22Rv1 (cell line): ENCODE results near the gene ZBTB25.
"Not testable (repeated sequence)": the region's sequence is repeated elsewhere in the genome, so short reads cannot be mapped to it uniquely, and the experiment has no call there.

Experiments
- H3K27ac ChIP-seq: fragments of 450-650 bp; 2 replicates; pipeline ENCODE4 v1.5.1; 2017
- ZFX ChIP-seq: fragments of 450-650 bp; IDR thresholded peaks from 2 replicates; pipeline ENCODE4 v1.6.1; 2017; ENCODE audit warnings: antibody characterized with exemption, borderline replicate concordance
- TF ChIP-seq, protein P1 (sequence below): fragments of 450-650 bp; IDR thresholded peaks from 2 replicates; pipeline ENCODE4 v1.5.1; 2017; ENCODE audit warnings: mild to moderate bottlenecking

The ZBTB25 gene

DNA sequence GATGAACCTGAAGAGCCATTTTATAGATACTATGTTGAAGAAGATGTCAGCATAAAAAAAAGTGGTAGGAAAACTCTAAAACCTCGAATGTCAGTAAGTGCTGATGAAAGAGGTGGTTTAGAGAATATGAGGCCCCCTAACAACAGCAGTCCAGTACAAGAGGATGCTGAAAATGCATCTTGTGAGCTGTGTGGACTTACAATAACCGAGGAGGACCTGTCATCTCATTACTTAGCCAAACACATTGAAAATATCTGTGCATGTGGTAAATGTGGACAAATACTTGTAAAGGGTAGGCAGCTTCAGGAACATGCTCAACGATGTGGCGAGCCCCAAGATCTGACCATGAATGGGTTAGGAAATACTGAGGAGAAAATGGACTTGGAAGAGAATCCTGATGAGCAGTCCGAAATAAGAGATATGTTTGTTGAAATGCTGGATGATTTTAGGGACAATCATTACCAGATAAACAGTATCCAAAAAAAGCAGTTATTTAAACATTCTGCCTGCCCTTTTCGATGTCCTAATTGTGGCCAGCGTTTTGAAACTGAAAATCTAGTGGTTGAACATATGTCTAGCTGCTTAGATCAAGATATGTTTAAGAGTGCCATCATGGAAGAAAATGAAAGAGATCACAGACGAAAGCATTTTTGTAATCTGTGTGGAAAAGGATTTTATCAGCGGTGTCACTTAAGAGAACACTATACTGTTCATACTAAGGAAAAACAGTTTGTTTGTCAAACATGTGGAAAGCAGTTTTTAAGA is 19.1 kb upstream of the ZBTB25 start:
- TF ChIP-seq ZFX = no peak
- TF ChIP-seq, protein P1, sequence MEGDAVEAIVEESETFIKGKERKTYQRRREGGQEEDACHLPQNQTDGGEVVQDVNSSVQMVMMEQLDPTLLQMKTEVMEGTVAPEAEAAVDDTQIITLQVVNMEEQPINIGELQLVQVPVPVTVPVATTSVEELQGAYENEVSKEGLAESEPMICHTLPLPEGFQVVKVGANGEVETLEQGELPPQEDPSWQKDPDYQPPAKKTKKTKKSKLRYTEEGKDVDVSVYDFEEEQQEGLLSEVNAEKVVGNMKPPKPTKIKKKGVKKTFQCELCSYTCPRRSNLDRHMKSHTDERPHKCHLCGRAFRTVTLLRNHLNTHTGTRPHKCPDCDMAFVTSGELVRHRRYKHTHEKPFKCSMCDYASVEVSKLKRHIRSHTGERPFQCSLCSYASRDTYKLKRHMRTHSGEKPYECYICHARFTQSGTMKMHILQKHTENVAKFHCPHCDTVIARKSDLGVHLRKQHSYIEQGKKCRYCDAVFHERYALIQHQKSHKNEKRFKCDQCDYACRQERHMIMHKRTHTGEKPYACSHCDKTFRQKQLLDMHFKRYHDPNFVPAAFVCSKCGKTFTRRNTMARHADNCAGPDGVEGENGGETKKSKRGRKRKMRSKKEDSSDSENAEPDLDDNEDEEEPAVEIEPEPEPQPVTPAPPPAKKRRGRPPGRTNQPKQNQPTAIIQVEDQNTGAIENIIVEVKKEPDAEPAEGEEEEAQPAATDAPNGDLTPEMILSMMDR = no peak
- H3K27ac ChIP-seq = no peak overlapping the region

DNA sequence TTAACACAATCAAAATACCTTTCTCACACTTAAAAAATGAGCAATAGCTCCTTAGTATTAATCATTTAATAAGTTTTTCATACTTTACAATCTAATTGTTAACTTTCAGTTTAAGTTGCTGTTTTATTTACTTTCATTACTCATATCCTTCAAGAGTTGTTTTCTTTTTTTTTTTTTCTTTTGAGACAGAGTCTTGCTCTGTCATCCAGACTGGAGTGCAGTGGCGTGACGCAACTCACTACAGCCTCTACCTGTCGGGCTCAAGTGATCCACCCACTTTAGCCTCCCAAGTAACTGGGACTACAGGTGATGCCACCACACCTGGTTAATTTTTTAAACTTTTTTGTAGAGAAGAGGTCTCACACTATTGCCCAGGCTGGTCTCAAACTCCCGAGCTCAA is 17.1 kb upstream of the ZBTB25 start:
- H3K27ac ChIP-seq = no peak overlapping the region
- TF ChIP-seq, protein P1 = no peak
- TF ChIP-seq ZFX = no peak

- H3K27ac ChIP-seq = no peak overlapping the region
- no peak for TF ChIP-seq ZFX
- TF ChIP-seq, protein P1 = no peak
Observed at GRCh38 chr14:64518229-64518628, 14.6 kb upstream of the ZBTB25 start.

- H3K27ac ChIP-seq = not testable (repeated sequence)
Observed at GRCh38 chr14:64517667-64518066, 14.0 kb upstream of the ZBTB25 start.

DNA sequence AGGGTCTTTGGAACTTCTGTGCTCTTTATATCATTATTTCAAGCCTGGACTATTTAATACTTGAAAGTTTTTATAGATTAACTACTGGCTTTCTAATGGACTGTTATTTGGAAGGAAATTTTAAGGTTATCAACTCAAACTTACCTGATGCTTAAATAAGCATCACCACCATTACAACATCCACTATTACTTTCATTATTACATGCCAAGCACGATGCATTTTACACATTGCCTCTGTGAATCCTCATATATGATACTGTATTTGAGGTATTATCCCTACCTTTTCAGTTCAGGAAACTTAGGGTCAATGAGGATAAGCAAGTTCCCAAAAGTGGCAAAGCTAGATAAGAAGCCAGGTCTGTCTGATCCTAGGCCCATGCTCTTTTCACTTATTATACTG is 13.3 kb upstream of the ZBTB25 start:
- TF ChIP-seq, protein P1 = no peak
- no peak for TF ChIP-seq ZFX
- H3K27ac ChIP-seq = no peak overlapping the region

GRCh38 chr14:64515053-64515452 is 11.4 kb upstream of the ZBTB25 start:
- peak overlapping the region; percentile 74 for H3K27ac ChIP-seq
- TF ChIP-seq, protein P1 = no peak
- TF ChIP-seq ZFX = no peak

DNA sequence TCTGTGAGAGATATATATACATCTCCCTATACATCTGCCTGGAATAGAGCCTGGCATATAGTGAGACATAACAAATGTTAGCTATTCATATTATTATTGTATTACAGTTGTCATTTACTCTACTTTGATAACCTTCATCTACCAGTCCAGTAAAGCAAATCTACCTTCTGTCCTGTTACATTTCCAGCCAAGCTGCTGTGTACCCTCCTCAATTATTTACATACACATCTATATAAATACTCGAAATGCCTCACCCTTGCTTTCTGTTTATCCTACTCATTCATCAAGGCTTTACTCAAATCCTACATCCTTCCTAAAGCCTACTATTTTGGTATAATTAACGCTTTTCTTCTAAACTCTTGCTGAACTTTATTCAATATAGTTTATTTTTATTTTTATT is 9.6 kb upstream of the ZBTB25 start:
- peak overlapping the region; percentile 74; the same call in 1 of the 2 replicates for H3K27ac ChIP-seq
- no peak for TF ChIP-seq ZFX
- TF ChIP-seq, protein P1 = no peak
